ENCODE data around the gene ORC1.

DNA sequence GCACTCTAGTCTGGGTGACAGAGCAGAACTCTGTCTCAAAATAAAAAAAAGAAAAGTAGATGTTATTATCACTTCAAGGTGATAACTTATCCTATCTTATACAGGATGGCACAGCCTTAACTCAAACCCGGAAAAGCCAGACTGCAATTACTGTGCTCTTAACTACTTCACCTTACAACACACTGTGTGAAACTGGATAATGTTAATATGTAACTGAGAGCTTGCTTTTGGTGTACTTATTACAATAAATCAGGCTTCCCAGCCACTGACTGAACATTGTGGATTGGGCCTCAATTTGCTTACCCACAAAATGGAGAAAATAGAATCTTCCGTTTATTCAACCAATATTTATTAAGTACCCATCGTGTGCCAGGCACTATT, 1.4 kb downstream of the ORC1 start:
- TF ChIP-seq, protein P1, sequence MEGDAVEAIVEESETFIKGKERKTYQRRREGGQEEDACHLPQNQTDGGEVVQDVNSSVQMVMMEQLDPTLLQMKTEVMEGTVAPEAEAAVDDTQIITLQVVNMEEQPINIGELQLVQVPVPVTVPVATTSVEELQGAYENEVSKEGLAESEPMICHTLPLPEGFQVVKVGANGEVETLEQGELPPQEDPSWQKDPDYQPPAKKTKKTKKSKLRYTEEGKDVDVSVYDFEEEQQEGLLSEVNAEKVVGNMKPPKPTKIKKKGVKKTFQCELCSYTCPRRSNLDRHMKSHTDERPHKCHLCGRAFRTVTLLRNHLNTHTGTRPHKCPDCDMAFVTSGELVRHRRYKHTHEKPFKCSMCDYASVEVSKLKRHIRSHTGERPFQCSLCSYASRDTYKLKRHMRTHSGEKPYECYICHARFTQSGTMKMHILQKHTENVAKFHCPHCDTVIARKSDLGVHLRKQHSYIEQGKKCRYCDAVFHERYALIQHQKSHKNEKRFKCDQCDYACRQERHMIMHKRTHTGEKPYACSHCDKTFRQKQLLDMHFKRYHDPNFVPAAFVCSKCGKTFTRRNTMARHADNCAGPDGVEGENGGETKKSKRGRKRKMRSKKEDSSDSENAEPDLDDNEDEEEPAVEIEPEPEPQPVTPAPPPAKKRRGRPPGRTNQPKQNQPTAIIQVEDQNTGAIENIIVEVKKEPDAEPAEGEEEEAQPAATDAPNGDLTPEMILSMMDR (IDR thresholded peaks at IDR 0.05 in 4 of 5, conservative IDR thresholded peaks at IDR 0.05 in 1 of 5) = no peak
- TF ChIP-seq POLR2A (IDR thresholded peaks at IDR 0.05) = no peak

All from gastrocnemius medialis (tissue), 4 donors.